NCI-H1048 (cell line): Measurements from ENCODE around the gene ELSPBP1.
"Not testable (repeated sequence)": the region's sequence is repeated elsewhere in the genome, so short reads cannot be mapped to it uniquely, and the experiment has no call there.

Source experiments
- DNase-seq: peaks from one replicate; lab custom pipeline; 2025; lab: John Stamatoyannopoulos, UW

Gene ELSPBP1

GRCh38 chr19:48043675-48044258, 49.3 kb downstream of the ELSPBP1 start, which contains the start of gene CABP5:
Gene CABP5 (minus strand): TSS chr19:48044079. CDS start chr19:48043922, 157 bp downstream.
- no peak for DNase-seq

- DNase-seq, result no peak
Measured at GRCh38 chr19:48044561-48044960, 50.1 kb downstream of the ELSPBP1 start.

- DNase-seq, result no peak
Measured at GRCh38 chr19:48051335-48052033, 57.1 kb downstream of the ELSPBP1 start.

- no peak for DNase-seq
Measured at GRCh38 chr19:48053076-48053475, 58.6 kb downstream of the ELSPBP1 start.

GRCh38 chr19:48053856-48054255, 59.4 kb downstream of the ELSPBP1 start:
- DNase-seq, result no peak

GRCh38 chr19:48059331-48059730, 64.9 kb downstream of the ELSPBP1 start:
- DNase-seq, result no peak

GRCh38 chr19:48060381-48060780, 65.9 kb downstream of the ELSPBP1 start:
- no peak for DNase-seq

GRCh38 chr19:48061401-48062344, 67.2 kb downstream of the ELSPBP1 start:
- no peak for DNase-seq

- no peak for DNase-seq
Measured at GRCh38 chr19:48064509-48064908, 70.1 kb downstream of the ELSPBP1 start.

GRCh38 chr19:48069435-48069834, 75.0 kb downstream of the ELSPBP1 start:
- no peak for DNase-seq

- DNase-seq, result not testable (repeated sequence)
Measured at GRCh38 chr19:48070177-48070769, 75.8 kb downstream of the ELSPBP1 start.
